ENCODE measurements around the gene RALGPS1.

The RALGPS1 gene

GRCh38 chr9:127183814-127184582, 269.4 kb downstream of the RALGPS1 start:
- TF ChIP-seq CTCF (IDR thresholded peaks at IDR 0.05; ENCODE audit: low read depth, low read length) = no peak
- H3K4me3 ChIP-seq (ENCODE audit: low read depth, low read length) = no peak overlapping the region

DNA sequence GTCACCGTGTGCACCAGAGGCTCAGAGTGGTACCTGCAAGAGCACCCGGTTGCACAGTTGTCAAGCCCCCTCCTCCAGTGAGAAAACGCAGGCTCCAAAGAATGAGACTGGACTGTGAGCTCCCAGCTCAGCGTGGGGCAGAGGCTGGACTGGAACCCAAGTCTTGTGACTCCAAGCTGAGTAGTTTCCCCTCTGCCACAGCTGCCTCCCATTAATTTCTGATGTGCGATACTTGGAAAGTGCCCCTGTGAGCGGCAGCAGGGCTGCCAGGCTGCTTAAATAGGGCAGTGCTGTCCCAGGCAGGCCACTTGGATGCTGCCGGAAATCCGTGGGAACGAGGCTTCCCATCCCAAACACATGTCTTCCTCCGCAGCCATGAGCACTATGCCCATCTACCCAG, 270.1 kb downstream of the RALGPS1 start:
- H3K4me3 ChIP-seq (ENCODE audit: low read depth, low read length) = no peak overlapping the region
- no peak for TF ChIP-seq CTCF (IDR thresholded peaks at IDR 0.05; ENCODE audit: low read depth, low read length)

- TF ChIP-seq CTCF (IDR thresholded peaks at IDR 0.05; ENCODE audit: low read depth, low read length) = no peak
- H3K4me3 ChIP-seq (ENCODE audit: low read depth, low read length) = no peak overlapping the region
Measured at GRCh38 chr9:127185181-127185580, 270.6 kb downstream of the RALGPS1 start.

- no peak for TF ChIP-seq CTCF (IDR thresholded peaks at IDR 0.05; ENCODE audit: low read depth, low read length)
Measured at GRCh38 chr9:127185931-127186781, 271.6 kb downstream of the RALGPS1 start.

GRCh38 chr9:127186806-127187205, 272.2 kb downstream of the RALGPS1 start:
- H3K4me3 ChIP-seq (ENCODE audit: low read depth, low read length) = no peak overlapping the region
- TF ChIP-seq CTCF (IDR thresholded peaks at IDR 0.05; ENCODE audit: low read depth, low read length) = no peak

More at GRCh38 chr9:127185931-127186781, 271.6 kb downstream of the RALGPS1 start:
- no peak overlapping the region for H3K4me3 ChIP-seq (ENCODE audit: low read depth, low read length)

GRCh38 chr9:127187231-127187956, 272.8 kb downstream of the RALGPS1 start:
- TF ChIP-seq CTCF (IDR thresholded peaks at IDR 0.05; ENCODE audit: low read depth, low read length) = no peak

More at GRCh38 chr9:127187231-127187956, 272.8 kb downstream of the RALGPS1 start:
- H3K4me3 ChIP-seq (ENCODE audit: low read depth, low read length) = no peak overlapping the region

All from WI38 (cell line).